Endothelial cell of umbilical vein (primary cell): ENCODE results near the gene ARHGEF10L. TPM values are rescaled to one million over a fixed set of nuclear protein-coding genes. Genes with fewer than 3 reads are reported as not detected.

Experiments used
- BruUV-seq: library from RNA; stranded (reverse); fragments of 400-500 nt; replicated peaks from 2 replicates; lab custom pipeline; 2021; lab: Mats Ljungman, UMichigan
- CTCF ChIA-PET: fragments of 300-600, 350-600 bp; sonication (Branson Sonifier 250); formaldehyde crosslinking; loops from one replicate; lab custom pipeline; 2021; ENCODE audit warnings: antibody characterized with exemption, inconsistent platforms; lab: Charles Lee
- POLR2A ChIA-PET: fragments of 300-600, 350-600 bp; sonication (Branson Sonifier 250); formaldehyde crosslinking; loops from one replicate; lab custom pipeline; 2021; ENCODE audit warnings: antibody characterized with exemption, inconsistent platforms; lab: Charles Lee
- DNase-seq: peaks from one replicate; pipeline ENCODE4 v3.0.0-alpha.2; 2011; ENCODE audit warnings: low read depth, low spot score
- FAIRE-seq: peaks from 2 replicates; lab custom pipeline; 2011; peaks lifted over from hg19 to GRCh38; lab: Jason Lieb, UNC
- H2AFZ ChIP-seq: 2 replicates; pipeline ENCODE4 v1.6.0; 2012; ENCODE audit warnings: low read depth, low read length, control low read depth, inconsistent platforms
- H3K27ac ChIP-seq: 2 replicates; pipeline ENCODE4 v1.5.1; 2011; ENCODE audit warnings: low read depth, mild to moderate bottlenecking, control low read depth, low read length, moderate library complexity; ENCODE audit not compliant: insufficient read depth
- H3K27me3 ChIP-seq, 2 experiments: 2 replicates each; pipeline versions ENCODE4 v1.6.0 to v1.6.1; 2011; ENCODE audit warnings: low read length in 2 of 2, mixed read lengths in 1 of 2; ENCODE audit not compliant: control insufficient read depth in 2 of 2, insufficient read depth in 2 of 2
- H3K36me3 ChIP-seq, 2 experiments: 2 replicates in 1 of 2; 3 replicates in 1 of 2; pipeline ENCODE4 v1.5.1; 2011; ENCODE audit warnings: low read length in 2 of 2, mild to moderate bottlenecking in 1 of 2, moderate library complexity in 1 of 2; ENCODE audit not compliant: control insufficient read depth in 2 of 2, insufficient read depth in 2 of 2; ENCODE audit errors: extremely low read depth in 1 of 2
- H3K4me1 ChIP-seq: 3 replicates; pipeline ENCODE4 v1.5.1; 2011; ENCODE audit warnings: mild to moderate bottlenecking, low read length; ENCODE audit not compliant: control insufficient read depth, insufficient read depth; ENCODE audit errors: extremely low read depth
- H3K4me2 ChIP-seq: 2 replicates; pipeline ENCODE4 v1.6.1; 2011; ENCODE audit warnings: low read length, control low read depth, mixed read lengths; ENCODE audit not compliant: insufficient read depth
- H3K4me3 ChIP-seq, 3 experiments: fragments of 200-600 bp in 1 of 3; sonication (generic), shearing (Covaris generic) in 1 of 3; replicated peaks in 1 of 3; 2 replicates each; pipeline ENCODE4 v1.5.1; 2011 to 2016; ENCODE audit warnings: control low read depth in 3 of 3, low read length in 3 of 3, mild to moderate bottlenecking in 2 of 3, inconsistent platforms in 1 of 3, low read depth in 1 of 3, moderate library complexity in 1 of 3; ENCODE audit not compliant: insufficient read depth in 1 of 3
- H3K79me2 ChIP-seq: 2 replicates; pipeline ENCODE4 v1.6.0; 2012; ENCODE audit warnings: low read length, inconsistent platforms; ENCODE audit not compliant: control insufficient read depth, insufficient read depth
- H3K9ac ChIP-seq: replicated peaks from 2 replicates; pipeline ENCODE3; 2011; ENCODE audit warnings: low read length, control low read depth; ENCODE audit not compliant: insufficient read depth; ENCODE audit errors: extremely low read depth
- H3K9me1 ChIP-seq: replicated peaks from 3 replicates; pipeline ENCODE4 v1.6.0; 2011; ENCODE audit warnings: mild to moderate bottlenecking, low read length; ENCODE audit not compliant: control insufficient read depth, insufficient read depth; ENCODE audit errors: extremely low read depth
- H3K9me3 ChIP-seq: replicated peaks from 2 replicates; pipeline ENCODE4 v1.5.1; 2012; ENCODE audit warnings: low read length, inconsistent platforms; ENCODE audit not compliant: control insufficient read depth, insufficient read depth
- H4K20me1 ChIP-seq: replicated peaks from 2 replicates; pipeline ENCODE3; 2011; ENCODE audit warnings: mild to moderate bottlenecking, low read length; ENCODE audit not compliant: control insufficient read depth, insufficient read depth; ENCODE audit errors: extremely low read depth
- EZH2 ChIP-seq: IDR thresholded peaks from 2 replicates; pipeline ENCODE4 v1.6.1; 2012; ENCODE audit warnings: borderline replicate concordance, low read depth, mild to moderate bottlenecking, moderate library complexity, low read length, inconsistent platforms; ENCODE audit not compliant: severe bottlenecking
- FOS ChIP-seq: IDR thresholded peaks from 2 replicates; pipeline ENCODE4 v1.6.1; 2011; ENCODE audit warnings: mild to moderate bottlenecking, low read length, moderate library complexity, borderline replicate concordance; ENCODE audit not compliant: insufficient read depth
- GATA2 ChIP-seq: IDR thresholded peaks from 2 replicates; pipeline ENCODE4 v1.7.0; 2011; ENCODE audit warnings: low read depth, mild to moderate bottlenecking, moderate library complexity, mixed read lengths, low read length; ENCODE audit not compliant: insufficient read length, insufficient read depth
- JUN ChIP-seq: IDR thresholded peaks from 2 replicates; pipeline ENCODE4 v1.6.1; 2011; ENCODE audit warnings: borderline replicate concordance, low read depth; ENCODE audit not compliant: insufficient read length, insufficient read depth
- MYC ChIP-seq: IDR thresholded peaks from one replicate; pipeline ENCODE4 v1.6.1; 2011; ENCODE audit warnings: mild to moderate bottlenecking, low read depth, low read length
- POLR2AphosphoS5 ChIP-seq: IDR thresholded peaks from 2 replicates; pipeline ENCODE4 v1.6.1; 2012; ENCODE audit warnings: low read depth, mild to moderate bottlenecking, control low read depth, low read length, moderate library complexity; ENCODE audit not compliant: insufficient read depth
- dilution Hi-C: fragments of 300-500 bp; cut with MboI; formaldehyde crosslinking; loops from one replicate; pipeline ENCODE4 v1.15.0; 2019; ENCODE audit warnings: low sequenced_read_pairs; ENCODE audit not compliant: extremely low pct_ligation_motif_present
- intact Hi-C: fragments of 100-400 bp; cut with micrococcal nuclease; formaldehyde crosslinking; loops from one replicate; pipeline ENCODE4 v1.10.0; 2022
- polyA plus RNA-seq, 4 experiments: library from polyadenylated mRNA; depleted of rRNA in 3 of 4; stranded (reverse) in 3 of 4; unstranded in 1 of 4; fragments of >200 nt; gene quantifications; 2 replicates each; pipeline versions ENCODE4 v1.2.1 to v1.2.3, GENCODE V29; 2011 to 2012; ENCODE audit warnings: missing spikeins in 1 of 4
- total RNA-seq: library from RNA; stranded (reverse); gene quantifications from 2 replicates; pipeline ENCODE4 v1.2.3, GENCODE V29; 2021
- TF ChIP-seq, protein P1 (sequence below), 2 donors: IDR thresholded peaks; 1 replicate in 1 of 2; 2 replicates in 1 of 2; pipeline ENCODE4 v1.5.1; 2011; ENCODE audit warnings: low read length in 2 of 2, mild to moderate bottlenecking in 2 of 2, moderate library complexity in 2 of 2, control low read depth in 1 of 2, inconsistent platforms in 1 of 2, low read depth in 1 of 2; ENCODE audit not compliant: insufficient read depth in 1 of 2; ENCODE audit errors: extremely low read depth in 1 of 2
- TF ChIP-seq, protein P2 (sequence below): IDR thresholded peaks from 2 replicates; pipeline ENCODE4 v1.6.1; 2011; ENCODE audit not compliant: insufficient read depth, insufficient read length

The ARHGEF10L gene
- total and polyA plus RNA-seq, 2 donors (not counting 3 experiments of a cell fraction or from before 2014, with no cell fraction given) = 1.9 to 5.2 TPM

DNA sequence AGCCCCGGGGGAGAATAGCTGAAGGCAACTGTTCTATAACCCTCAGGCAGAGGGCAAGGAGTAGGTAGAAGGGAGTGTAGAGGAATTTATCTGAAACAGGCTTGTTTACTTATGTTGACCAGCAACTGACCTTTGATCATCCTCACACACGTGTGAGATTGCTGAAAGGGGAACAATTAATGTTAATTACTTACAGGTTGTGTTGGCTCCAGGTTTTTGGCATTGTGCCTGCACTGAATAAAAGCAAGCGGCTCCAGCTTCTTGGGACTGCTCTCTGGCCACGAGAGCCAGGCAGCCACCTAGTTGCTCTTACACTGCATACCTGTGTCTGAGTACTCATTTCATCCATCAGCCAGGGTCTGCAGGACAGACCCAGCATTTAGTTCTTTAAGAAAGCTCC is 41.3 kb upstream of the ARHGEF10L start:
- intact Hi-C loops = no loop called here
- no peaks in the 10 kb centered on the region for H3K9me1 ChIP-seq
- H3K9me3 ChIP-seq = no peaks in the 10 kb centered on the region
- CTCF ChIA-PET = interaction anchor here (3.3 kb wide), 1 partner anchor 109 kb away, joined by 16 read pairs; no protein-coding TSS in a partner anchor
- DNase-seq (no peak), FAIRE-seq (no peak)
- no peaks in the 10 kb centered on the region for H3K79me2 ChIP-seq
- H3K9ac ChIP-seq = no peak overlapping the region
- no peak for TF ChIP-seq MYC
- TF ChIP-seq POLR2AphosphoS5 = no peak
- TF ChIP-seq, protein P1, sequence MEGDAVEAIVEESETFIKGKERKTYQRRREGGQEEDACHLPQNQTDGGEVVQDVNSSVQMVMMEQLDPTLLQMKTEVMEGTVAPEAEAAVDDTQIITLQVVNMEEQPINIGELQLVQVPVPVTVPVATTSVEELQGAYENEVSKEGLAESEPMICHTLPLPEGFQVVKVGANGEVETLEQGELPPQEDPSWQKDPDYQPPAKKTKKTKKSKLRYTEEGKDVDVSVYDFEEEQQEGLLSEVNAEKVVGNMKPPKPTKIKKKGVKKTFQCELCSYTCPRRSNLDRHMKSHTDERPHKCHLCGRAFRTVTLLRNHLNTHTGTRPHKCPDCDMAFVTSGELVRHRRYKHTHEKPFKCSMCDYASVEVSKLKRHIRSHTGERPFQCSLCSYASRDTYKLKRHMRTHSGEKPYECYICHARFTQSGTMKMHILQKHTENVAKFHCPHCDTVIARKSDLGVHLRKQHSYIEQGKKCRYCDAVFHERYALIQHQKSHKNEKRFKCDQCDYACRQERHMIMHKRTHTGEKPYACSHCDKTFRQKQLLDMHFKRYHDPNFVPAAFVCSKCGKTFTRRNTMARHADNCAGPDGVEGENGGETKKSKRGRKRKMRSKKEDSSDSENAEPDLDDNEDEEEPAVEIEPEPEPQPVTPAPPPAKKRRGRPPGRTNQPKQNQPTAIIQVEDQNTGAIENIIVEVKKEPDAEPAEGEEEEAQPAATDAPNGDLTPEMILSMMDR (IDR thresholded peaks at IDR 0.05; ENCODE audit: extremely low read depth in 1 of 2, insufficient read depth in 1 of 2, low read depth in 1 of 2, low read length in 2 of 2) = no peak
- TF ChIP-seq, protein P2, sequence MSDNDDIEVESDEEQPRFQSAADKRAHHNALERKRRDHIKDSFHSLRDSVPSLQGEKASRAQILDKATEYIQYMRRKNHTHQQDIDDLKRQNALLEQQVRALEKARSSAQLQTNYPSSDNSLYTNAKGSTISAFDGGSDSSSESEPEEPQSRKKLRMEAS = no peak
- TF ChIP-seq FOS = no peak
- TF ChIP-seq GATA2 = no peak
- no peak for TF ChIP-seq JUN
- TF ChIP-seq EZH2 = no peak
- dilution Hi-C loops = no loop called here
- no TSS peak for BruUV-seq
- H4K20me1 ChIP-seq = no peaks in the 10 kb centered on the region
- no peak overlapping the region for H3K27ac ChIP-seq
- no peaks in the 10 kb centered on the region for H3K4me1 ChIP-seq
- H3K27me3 ChIP-seq = no peaks in the 10 kb centered on the region
- H3K4me3 ChIP-seq = no peak overlapping the region
- no peaks in the 10 kb centered on the region for H3K36me3 ChIP-seq
- no peak overlapping the region for H2AFZ ChIP-seq
- POLR2A ChIA-PET = no interaction called here
- H3K4me2 ChIP-seq = no peak overlapping the region
